Gastrocnemius medialis (tissue), 4 donors: ENCODE data around the gene SPATA21. TPM values are rescaled to one million over a fixed set of nuclear protein-coding genes. Genes with fewer than 3 reads are reported as not detected.

ENCODE experiments used
- ATAC-seq, 2 donors: fragments of 150-250 bp; one replicate each; pipeline ENCODE4 v1.9.1; 2016
- DNase-seq, 2 donors: peaks; one replicate each; pipeline ENCODE4 v3.0.0-alpha.2; 2019
- H3K27ac ChIP-seq, 4 donors: fragments of 200-600 bp; sonication (generic); 1 replicate in 1 of 4; 2 replicates in 3 of 4; pipeline ENCODE4 v1.5.1; 2016 to 2018; ENCODE audit warnings: mild to moderate bottlenecking in 2 of 4, moderate library complexity in 1 of 4
- H3K27me3 ChIP-seq, 3 donors: fragments of 200-600 bp; sonication (generic) in 2 of 3; 1 replicate in 1 of 3; 2 replicates in 2 of 3; pipeline versions ENCODE4 v1.5.1 to v1.6.0; 2016 to 2019; ENCODE audit warnings: mild to moderate bottlenecking in 1 of 3, moderate library complexity in 1 of 3
- H3K36me3 ChIP-seq, 2 donors: fragments of 200-600 bp; sonication (generic) in 1 of 2; one replicate each; pipeline ENCODE4 v1.5.1; 2017 to 2018
- H3K4me1 ChIP-seq, 2 donors: fragments of 200-600 bp; sonication (generic) in 1 of 2; one replicate each; pipeline ENCODE4 v1.5.1; 2016 to 2017; ENCODE audit warnings: mild to moderate bottlenecking in 2 of 2
- H3K4me3 ChIP-seq, 4 donors: fragments of 200-600 bp; sonication (generic) in 3 of 4; 1 replicate in 1 of 4; 2 replicates in 3 of 4; pipeline ENCODE4 v1.5.1; 2016 to 2019; ENCODE audit warnings: mild to moderate bottlenecking in 2 of 4
- H3K9me3 ChIP-seq, 3 donors: fragments of 200-600 bp; sonication (generic) in 2 of 3; 1 replicate in 1 of 3; 2 replicates in 2 of 3; pipeline ENCODE4 v1.5.1; 2016 to 2019
- CTCF ChIP-seq, 5 experiments: fragments of 450-650 bp in 3 of 5; fragments of 200-600 bp in 2 of 5; sonication (generic) in 2 of 5; IDR thresholded peaks in 4 of 5; conservative IDR thresholded peaks in 1 of 5; 1 replicate in 4 of 5; 2 replicates in 1 of 5; pipeline ENCODE4 v1.5.1; 2016 to 2019; ENCODE audit warnings: antibody characterized with exemption in 5 of 5, mild to moderate bottlenecking in 3 of 5, moderate library complexity in 3 of 5
- POLR2A ChIP-seq, 2 donors: fragments of 450-650 bp; IDR thresholded peaks; one replicate each; pipeline ENCODE4 v1.6.1; 2017; ENCODE audit warnings: antibody characterized with exemption in 2 of 2, mild to moderate bottlenecking in 2 of 2, moderate library complexity in 2 of 2
- in situ Hi-C, 4 donors: fragments of 200-750 bp; cut with MboI; loops; one replicate each; pipeline versions ENCODE4 v1.15.0 to v1.8.0; 2017; ENCODE audit warnings: low sequenced_read_pairs in 4 of 4
- intact Hi-C: fragments of 100-400 bp; cut with DNase I; formaldehyde crosslinking; loops from one replicate; pipeline ENCODE4 v1.15.1; 2023; ENCODE audit warnings: low total_unique reads
- total RNA-seq, 4 donors: library from RNA; depleted of rRNA; stranded (reverse); fragments of >200 nt; gene quantifications; one replicate each; pipeline versions ENCODE4 v1.1.0 to v1.2.3, GENCODE V29; 2016

The SPATA21 gene
- total RNA-seq, 4 donors from 2014 or later: not detected

GRCh38 chr1:16418823-16419425, 18.3 kb downstream of the SPATA21 start:
- in situ Hi-C loops: no loop called here

GRCh38 chr1:16413191-16413590, 24.0 kb downstream of the SPATA21 start:
- intact Hi-C loops: no loop called here
- ATAC-seq: no peak
- in situ Hi-C loops: no loop called here

More at GRCh38 chr1:16418823-16419425, 18.3 kb downstream of the SPATA21 start:
- no peak overlapping the region for H3K27ac ChIP-seq
- intact Hi-C loops: no loop called here
- H3K27me3 ChIP-seq: no peaks in the 10 kb centered on the region
- H3K9me3 ChIP-seq: no peaks in the 10 kb centered on the region
- ATAC-seq: no peak
- TF ChIP-seq POLR2A (IDR thresholded peaks at IDR 0.05) (no peak), CTCF (IDR thresholded peaks at IDR 0.05 in 4 of 5, conservative IDR thresholded peaks at IDR 0.05 in 1 of 5) (no peak)
- no peak overlapping the region for H3K4me3 ChIP-seq
- DNase-seq: no peak
- H3K36me3 ChIP-seq: no peaks in the 10 kb centered on the region
- no peaks in the 10 kb centered on the region for H3K4me1 ChIP-seq

GRCh38 chr1:16410803-16411202, 26.4 kb downstream of the SPATA21 start:
- no peaks in the 10 kb centered on the region for H3K4me1 ChIP-seq
- intact Hi-C loops: no loop called here
- ATAC-seq: no peak
- no peaks in the 10 kb centered on the region for H3K27me3 ChIP-seq
- no peaks in the 10 kb centered on the region for H3K9me3 ChIP-seq
- in situ Hi-C loops: no loop called here
- no peak for DNase-seq
- no peaks in the 10 kb centered on the region for H3K36me3 ChIP-seq
- no peak overlapping the region for H3K27ac ChIP-seq
- TF ChIP-seq POLR2A (IDR thresholded peaks at IDR 0.05) (no peak), CTCF (IDR thresholded peaks at IDR 0.05 in 4 of 5, conservative IDR thresholded peaks at IDR 0.05 in 1 of 5) (no peak)
- H3K4me3 ChIP-seq: no peak overlapping the region

More at GRCh38 chr1:16413191-16413590, 24.0 kb downstream of the SPATA21 start:
- H3K27me3 ChIP-seq: no peaks in the 10 kb centered on the region
- no peaks in the 10 kb centered on the region for H3K36me3 ChIP-seq
- H3K4me1 ChIP-seq: no peaks in the 10 kb centered on the region
- no peak overlapping the region for H3K4me3 ChIP-seq
- no peak for DNase-seq
- H3K27ac ChIP-seq: no peak overlapping the region
- no peak for TF ChIP-seq CTCF (IDR thresholded peaks at IDR 0.05 in 4 of 5, conservative IDR thresholded peaks at IDR 0.05 in 1 of 5)
- TF ChIP-seq POLR2A (IDR thresholded peaks at IDR 0.05): no peak
- no peaks in the 10 kb centered on the region for H3K9me3 ChIP-seq

- no peak for TF ChIP-seq CTCF (IDR thresholded peaks at IDR 0.05 in 4 of 5, conservative IDR thresholded peaks at IDR 0.05 in 1 of 5)
- DNase-seq (no peak), ATAC-seq (no peak)
- in situ Hi-C loops (no loop called here), intact Hi-C loops (no loop called here)
- Histone ChIP-seq H3K27ac (no peak overlapping the region), H3K4me1 (no peaks in the 10 kb centered on the region), H3K9me3 (no peaks in the 10 kb centered on the region), H3K27me3 (no peaks in the 10 kb centered on the region), H3K4me3 (no peak overlapping the region), H3K36me3 (no peaks in the 10 kb centered on the region)
These were observed 27.6 kb downstream of the SPATA21 start for GRCh38 chr1:16409536-16410152.
